HCT116 (cell line): ENCODE measurements around the gene WHRN. TPM values are rescaled to one million over a fixed set of nuclear protein-coding genes. Genes with fewer than 3 reads are reported as not detected.

Source experiments
- ATAC-seq: fragments of 200-7000 bp; cut with Tn5 transposase; 2 replicates; pipeline ENCODE4 v1.9.1; 2020; ENCODE audit warnings: mild to moderate bottlenecking, moderate library complexity
- BruUV-seq: library from RNA; stranded (reverse); fragments of 400-500 nt; replicated peaks from 2 replicates; lab custom pipeline; 2021; lab: Mats Ljungman, UMichigan
- CTCF ChIA-PET: fragments of 300-600 bp; sonication (Branson Sonifier 250); formaldehyde crosslinking; loops from one replicate; lab custom pipeline; 2021; ENCODE audit warnings: antibody characterized with exemption; lab: Charles Lee
- POLR2A ChIA-PET: fragments of 300-600, 350-600 bp; sonication (Branson Sonifier 250); formaldehyde crosslinking; loops from one replicate; lab custom pipeline; 2021; ENCODE audit warnings: antibody characterized with exemption; lab: Charles Lee
- RAD21 ChIA-PET, 2 experiments: fragments of 300-600 bp; sonication (Branson Sonifier 250); formaldehyde crosslinking; loops; one replicate each; lab custom pipeline; 2023; ENCODE audit warnings: low total read pairs in 2 of 2; ENCODE audit not compliant: uncharacterized antibody in 2 of 2, unreplicated experiment in 2 of 2, low non-redundant PET in 1 of 2; lab: Charles Lee
- DNase-seq: peaks from one replicate; pipeline ENCODE4 v3.0.0-alpha.2; 2010; ENCODE audit warnings: low read depth, low spot score
- H2AFZ ChIP-seq: fragments of 200-600 bp; shearing (Covaris generic), sonication (generic); 2 replicates; pipeline ENCODE4 v1.6.1; 2017; ENCODE audit warnings: low read depth, mixed run types, mixed read lengths, antibody characterized with exemption, low read length; ENCODE audit not compliant: poor library complexity, severe bottlenecking
- H3K27ac ChIP-seq: 2 replicates; pipeline ENCODE4 v1.5.1; 2012; ENCODE audit warnings: low read depth, low read length
- H3K27me3 ChIP-seq: fragments of 200-600 bp; sonication (generic); 2 replicates; pipeline ENCODE4 v1.6.1; 2016; ENCODE audit warnings: mixed run types, low read length, mixed read lengths; ENCODE audit not compliant: insufficient read depth
- H3K36me3 ChIP-seq, 2 experiments: fragments of 200-500 bp in 1 of 2; fragments of 200-600 bp in 1 of 2; sonication (Bioruptor generic) in 1 of 2; sonication (generic) in 1 of 2; 2 replicates each; pipeline versions ENCODE4 v1.5.1 to v1.6.1; 2014 to 2016; ENCODE audit warnings: low read length in 2 of 2, inconsistent platforms in 1 of 2, mixed read lengths in 1 of 2, mixed run types in 1 of 2; ENCODE audit not compliant: insufficient read depth in 2 of 2, control insufficient read depth in 1 of 2
- H3K4me1 ChIP-seq, 2 experiments: fragments of 200-600 bp in 1 of 2; sonication (generic) in 1 of 2; 2 replicates each; pipeline versions ENCODE4 v1.5.1 to v1.6.1; 2012 to 2017; ENCODE audit warnings: low read length in 2 of 2, inconsistent platforms in 1 of 2, mild to moderate bottlenecking in 1 of 2, mixed read lengths in 1 of 2, mixed run types in 1 of 2, moderate library complexity in 1 of 2; ENCODE audit not compliant: insufficient read depth in 2 of 2, control insufficient read depth in 1 of 2
- H3K4me2 ChIP-seq: fragments of 200-600 bp; sonication (generic); 2 replicates; pipeline ENCODE4 v1.6.1; 2017; ENCODE audit warnings: mixed run types, low read length, mixed read lengths
- H3K4me3 ChIP-seq, 2 experiments: fragments of 200-600 bp in 1 of 2; sonication (generic) in 1 of 2; replicated peaks in 1 of 2; 2 replicates each; pipeline ENCODE4 v1.5.1; 2011 to 2016; ENCODE audit warnings: low read length in 2 of 2, control low read depth in 1 of 2, low read depth in 1 of 2, mild to moderate bottlenecking in 1 of 2, mixed read lengths in 1 of 2, mixed run types in 1 of 2
- H3K79me2 ChIP-seq: fragments of 200-600 bp; sonication (generic); 2 replicates; pipeline ENCODE4 v1.6.1; 2017; ENCODE audit warnings: mild to moderate bottlenecking, mixed run types, low read length, moderate library complexity, mixed read lengths; ENCODE audit not compliant: insufficient read depth
- H3K9ac ChIP-seq: fragments of 200-600 bp; sonication (generic); 2 replicates; pipeline ENCODE4 v1.6.1; 2016; ENCODE audit warnings: low read length, mixed read lengths
- H3K9me2 ChIP-seq: fragments of 200-600 bp; sonication (generic), shearing (Covaris generic); 2 replicates; pipeline ENCODE4 v1.6.1; 2017; ENCODE audit warnings: mixed run types, mild to moderate bottlenecking, moderate library complexity; ENCODE audit not compliant: insufficient read depth
- H3K9me3 ChIP-seq, 2 experiments: fragments of 200-500 bp in 1 of 2; fragments of 200-600 bp in 1 of 2; sonication (Bioruptor generic) in 1 of 2; sonication (generic) in 1 of 2; 2 replicates each; pipeline ENCODE4 v1.6.1; 2014 to 2017; ENCODE audit warnings: low read length in 2 of 2, mixed read lengths in 2 of 2, inconsistent platforms in 1 of 2, low read depth in 1 of 2, mild to moderate bottlenecking in 1 of 2, mixed run types in 1 of 2, moderate library complexity in 1 of 2; ENCODE audit not compliant: control insufficient read depth in 1 of 2, insufficient read depth in 1 of 2
- H4K20me1 ChIP-seq: fragments of 200-600 bp; sonication (generic), shearing (Covaris generic); 2 replicates; pipeline ENCODE4 v1.6.1; 2017; ENCODE audit warnings: mixed run types, mild to moderate bottlenecking, moderate library complexity; ENCODE audit not compliant: insufficient read depth
- CBX3 ChIP-seq: IDR thresholded peaks from 2 replicates; pipeline ENCODE4 v1.6.1; 2012; ENCODE audit warnings: low read depth
- EZH2phosphoT487 ChIP-seq: fragments of 200-600 bp; IDR thresholded peaks from 2 replicates; pipeline ENCODE4 v1.6.1; 2018; ENCODE audit warnings: antibody characterized with exemption, borderline replicate concordance
- POLR2AphosphoS5 ChIP-seq: IDR thresholded peaks from 2 replicates; pipeline ENCODE4 v1.6.1; 2011; ENCODE audit warnings: mild to moderate bottlenecking, low read depth, low read length, moderate library complexity
- RAD21 ChIP-seq: IDR thresholded peaks from 2 replicates; pipeline ENCODE4 v1.6.1; 2012; ENCODE audit warnings: low read depth, mild to moderate bottlenecking
- SIN3A ChIP-seq: IDR thresholded peaks from 2 replicates; pipeline ENCODE4 v1.6.1; 2012; ENCODE audit warnings: low read depth
- SRF ChIP-seq: IDR thresholded peaks from 2 replicates; pipeline ENCODE4 v1.6.1; 2012; ENCODE audit warnings: low read depth
- TCF7L2 ChIP-seq: IDR thresholded peaks from 2 replicates; pipeline ENCODE4 v1.7.0; 2011; ENCODE audit warnings: borderline replicate concordance, inconsistent platforms; ENCODE audit not compliant: insufficient read depth, insufficient read length; ENCODE audit errors: extremely low read depth
- ZFX ChIP-seq: fragments of 450-650 bp; IDR thresholded peaks from 2 replicates; pipeline ENCODE4 v1.6.1; 2017
- intact Hi-C: fragments of 100-400 bp; cut with micrococcal nuclease; formaldehyde crosslinking; loops from 2 replicates; pipeline ENCODE4 v1.10.0; 2022
- total RNA-seq: library from RNA; stranded (reverse); gene quantifications from one replicate; pipeline ENCODE4 v1.2.1, GENCODE V29; 2021; ENCODE audit not compliant: unreplicated experiment
- TF ChIP-seq, protein P1 (sequence below): IDR thresholded peaks from 2 replicates; pipeline ENCODE4 v1.6.1; 2011; ENCODE audit warnings: mild to moderate bottlenecking, low read length, moderate library complexity; ENCODE audit not compliant: insufficient replicate concordance; ENCODE audit errors: extremely low read depth

WHRN gene
- total RNA-seq, 1 experiment from 2014 or later, result 12.8 TPM

DNA sequence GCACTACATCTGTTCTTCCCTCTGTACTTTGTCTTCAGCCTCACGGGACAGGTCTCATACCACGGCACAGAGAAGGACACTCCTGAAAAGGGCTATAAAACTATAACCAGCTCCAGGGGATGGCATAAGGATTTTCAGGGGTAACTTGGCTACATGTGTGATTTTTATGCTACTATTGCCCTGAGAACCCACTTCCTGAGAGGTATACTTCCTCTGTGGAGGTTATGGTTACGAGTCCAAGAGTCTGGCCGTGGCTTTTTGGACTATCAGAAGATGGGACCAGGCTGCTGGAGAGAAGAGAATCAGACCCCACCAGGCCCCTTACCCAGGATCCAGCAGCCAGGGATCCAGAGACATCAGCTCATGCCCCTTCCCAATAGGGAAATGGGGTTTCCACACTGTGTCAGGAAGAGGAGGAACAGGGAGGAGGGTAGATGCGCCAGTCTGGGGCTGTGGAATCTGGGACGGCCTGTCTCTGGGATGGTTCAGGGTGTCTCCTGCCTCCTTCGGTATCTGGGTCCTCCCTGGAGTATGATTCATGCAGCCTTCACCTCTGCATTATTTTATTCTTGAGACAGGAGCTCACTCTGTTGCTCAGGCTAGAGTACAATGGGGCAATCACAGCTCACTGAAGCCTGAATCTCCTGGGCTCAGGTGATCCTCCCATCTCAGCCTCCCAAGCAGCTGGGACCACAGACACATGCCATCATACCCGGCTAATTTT, 29.7 kb downstream of the WHRN start:
- H3K9ac ChIP-seq, result no peak overlapping the region
- H3K4me2 ChIP-seq, result no peak overlapping the region
- H3K4me1 ChIP-seq, result no peaks in the 10 kb centered on the region
- H3K9me2 ChIP-seq, result no peaks in the 10 kb centered on the region
- no peak for ATAC-seq
- ChIA-PET RAD21 (no interaction called here), POLR2A (no interaction called here), CTCF (no interaction called here)
- no peaks in the 10 kb centered on the region for H3K79me2 ChIP-seq
- H3K27me3 ChIP-seq, result no peaks in the 10 kb centered on the region
- no peaks in the 10 kb centered on the region for H3K36me3 ChIP-seq
- intact Hi-C loops, result no loop called here
- H3K4me3 ChIP-seq, result no peak overlapping the region
- no TSS peak for BruUV-seq
- H4K20me1 ChIP-seq, result no peaks in the 10 kb centered on the region
- DNase-seq, result no peak
- no peak overlapping the region for H3K27ac ChIP-seq
- TF ChIP-seq SIN3A (no peak), ZFX (no peak), CBX3 (no peak), SRF (no peak), RAD21 (no peak), EZH2phosphoT487 (no peak), POLR2AphosphoS5 (no peak), TCF7L2 (no peak)
- TF ChIP-seq, protein P1, sequence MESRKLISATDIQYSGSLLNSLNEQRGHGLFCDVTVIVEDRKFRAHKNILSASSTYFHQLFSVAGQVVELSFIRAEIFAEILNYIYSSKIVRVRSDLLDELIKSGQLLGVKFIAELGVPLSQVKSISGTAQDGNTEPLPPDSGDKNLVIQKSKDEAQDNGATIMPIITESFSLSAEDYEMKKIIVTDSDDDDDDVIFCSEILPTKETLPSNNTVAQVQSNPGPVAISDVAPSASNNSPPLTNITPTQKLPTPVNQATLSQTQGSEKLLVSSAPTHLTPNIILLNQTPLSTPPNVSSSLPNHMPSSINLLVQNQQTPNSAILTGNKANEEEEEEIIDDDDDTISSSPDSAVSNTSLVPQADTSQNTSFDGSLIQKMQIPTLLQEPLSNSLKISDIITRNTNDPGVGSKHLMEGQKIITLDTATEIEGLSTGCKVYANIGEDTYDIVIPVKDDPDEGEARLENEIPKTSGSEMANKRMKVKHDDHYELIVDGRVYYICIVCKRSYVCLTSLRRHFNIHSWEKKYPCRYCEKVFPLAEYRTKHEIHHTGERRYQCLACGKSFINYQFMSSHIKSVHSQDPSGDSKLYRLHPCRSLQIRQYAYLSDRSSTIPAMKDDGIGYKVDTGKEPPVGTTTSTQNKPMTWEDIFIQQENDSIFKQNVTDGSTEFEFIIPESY, result no peak
- no peaks in the 10 kb centered on the region for H3K9me3 ChIP-seq
- H2AFZ ChIP-seq, result no peak overlapping the region
